Medulla oblongata (tissue), 1 donor: ENCODE data around the gene HOXB9.

Experiments used
- DNase-seq: peaks from one replicate; pipeline ENCODE4 v3.0.0-alpha.2; 2015; ENCODE audit errors: extremely low spot score

The HOXB9 gene

DNA sequence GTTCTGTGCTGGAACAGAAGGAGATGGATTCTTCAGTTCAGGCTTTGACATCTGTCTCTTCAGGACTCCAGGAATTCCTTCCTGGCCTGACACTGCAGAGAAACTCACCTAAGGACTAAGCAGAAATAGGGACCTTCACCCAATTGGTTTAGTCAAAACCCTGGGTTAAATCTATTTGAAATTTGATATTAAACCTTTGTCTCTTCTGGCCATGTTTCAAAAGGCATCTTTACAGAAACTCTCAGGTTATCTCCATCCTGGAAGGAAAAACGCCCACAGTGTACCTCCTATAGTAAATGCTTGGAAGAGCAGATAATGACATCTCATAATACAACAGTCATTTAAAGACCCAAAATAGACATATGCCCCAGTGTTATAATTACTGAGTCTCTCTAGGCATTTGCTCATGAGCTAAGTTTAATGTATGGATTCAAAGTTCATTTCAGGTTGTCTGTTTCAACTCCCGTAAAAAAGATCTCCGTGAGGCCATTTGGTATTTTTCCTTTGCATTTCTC lies 42.4 kb downstream of the HOXB9 start:
- DNase-seq: no peak

DNA sequence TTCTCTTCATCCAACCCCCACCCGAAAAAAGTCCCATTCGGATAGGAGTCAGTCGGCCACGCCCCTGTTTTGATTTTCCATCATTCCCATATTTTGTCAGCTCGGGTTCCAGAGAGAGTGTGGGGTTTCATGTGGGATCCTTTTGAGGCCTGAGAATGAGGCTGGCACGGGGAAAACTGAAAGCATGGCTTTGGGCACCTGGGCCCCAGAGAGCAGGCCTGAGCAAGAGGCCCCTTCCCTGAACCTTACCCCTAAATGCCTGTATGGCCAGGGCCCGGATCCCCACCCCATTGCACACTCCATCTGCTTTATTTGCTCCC lies 43.4 kb downstream of the HOXB9 start:
- no peak for DNase-seq

DNA sequence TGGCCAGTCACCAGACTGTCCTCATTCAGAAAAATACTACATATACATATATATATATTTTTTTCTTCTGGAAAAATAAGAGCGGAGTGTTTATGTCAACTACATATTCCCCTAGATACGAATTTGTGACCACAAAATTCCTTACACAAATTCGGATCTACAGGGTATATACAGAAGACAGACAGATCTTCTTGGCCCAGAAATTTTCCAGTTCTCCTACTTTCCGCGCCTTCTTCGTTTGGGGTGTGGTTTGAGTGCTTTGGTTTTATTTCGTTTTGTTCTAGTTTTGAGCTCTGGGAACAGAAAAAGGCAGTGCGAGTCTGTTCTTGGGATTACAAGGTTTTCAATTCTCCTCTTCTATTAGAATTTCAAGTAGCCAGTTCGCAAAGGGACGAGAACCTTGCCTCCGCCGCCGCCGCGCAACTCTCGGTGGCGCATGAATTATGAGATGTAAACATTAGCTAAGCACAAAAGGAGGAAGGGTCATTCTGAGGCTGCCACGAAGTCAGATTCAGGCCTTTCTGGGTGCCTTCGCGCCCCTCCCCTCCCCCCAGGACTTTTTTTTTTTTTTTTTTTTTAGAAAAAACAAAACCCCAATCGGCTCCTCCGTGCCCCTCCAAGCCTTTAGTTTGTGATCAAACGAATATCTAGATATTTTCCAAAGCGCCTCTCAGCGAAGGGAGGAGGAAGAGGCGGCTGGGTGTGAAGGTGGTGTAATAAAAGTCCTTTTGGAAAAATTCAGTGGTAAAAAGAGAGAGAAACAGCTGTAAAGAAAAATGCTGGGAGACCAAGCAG lies 46.2 kb downstream of the HOXB9 start:
- DNase-seq: no peak

DNA sequence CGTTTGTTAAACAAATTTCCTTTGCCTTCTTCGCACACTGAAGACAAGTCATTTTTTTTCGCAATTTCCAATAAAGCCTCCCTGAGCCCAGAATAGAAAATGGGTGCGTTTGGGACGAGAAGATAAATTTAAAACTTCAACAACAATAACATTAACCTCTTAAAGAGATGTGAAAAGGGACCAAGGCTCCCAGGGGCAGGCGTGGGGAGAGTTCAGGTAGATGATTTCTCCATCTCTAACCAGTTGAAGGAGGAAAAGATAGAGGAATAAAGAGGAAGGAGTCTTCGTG lies 46.7 kb downstream of the HOXB9 start:
- DNase-seq: no peak

DNA sequence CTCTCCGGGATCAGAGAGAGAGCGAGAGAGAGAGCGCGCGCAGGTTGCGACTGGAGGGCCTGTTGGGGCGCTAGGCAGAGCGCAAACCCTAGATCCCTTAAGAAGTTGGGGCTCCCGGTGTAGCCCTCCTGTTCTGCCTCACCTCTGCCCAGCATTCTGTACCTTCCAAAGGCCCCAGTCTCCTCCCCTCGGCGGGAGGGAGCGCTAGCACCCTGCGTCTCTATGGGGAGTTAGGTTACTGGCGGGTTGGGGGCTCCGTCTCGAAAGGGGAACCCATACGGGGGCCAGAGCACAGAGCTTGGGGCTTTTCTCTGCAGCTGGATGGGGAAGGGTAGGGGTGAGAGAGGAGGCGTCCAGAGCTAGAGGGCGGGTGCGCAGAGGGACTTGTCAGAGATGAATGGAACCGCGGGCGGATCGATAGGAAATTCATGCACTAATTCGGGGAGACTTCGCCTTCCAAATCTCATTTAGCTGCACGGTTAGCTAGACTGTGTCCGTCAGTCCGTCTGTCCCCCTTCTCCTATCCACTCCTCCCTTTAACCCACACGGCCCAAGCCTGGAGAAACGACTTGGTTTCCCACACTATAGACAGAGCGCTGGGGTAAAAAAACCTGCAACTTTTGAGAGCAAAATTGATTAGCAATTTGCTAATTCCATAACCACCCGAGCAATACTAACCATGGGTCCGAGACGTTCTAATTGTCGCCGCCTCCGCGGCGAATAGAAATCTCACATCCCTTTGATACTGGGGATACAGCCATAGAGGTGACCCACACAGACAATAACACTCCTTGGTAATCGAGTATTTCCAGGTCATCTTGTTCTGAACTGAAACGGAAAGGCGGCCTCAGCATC lies 47.3 kb downstream of the HOXB9 start:
- no peak for DNase-seq

DNA sequence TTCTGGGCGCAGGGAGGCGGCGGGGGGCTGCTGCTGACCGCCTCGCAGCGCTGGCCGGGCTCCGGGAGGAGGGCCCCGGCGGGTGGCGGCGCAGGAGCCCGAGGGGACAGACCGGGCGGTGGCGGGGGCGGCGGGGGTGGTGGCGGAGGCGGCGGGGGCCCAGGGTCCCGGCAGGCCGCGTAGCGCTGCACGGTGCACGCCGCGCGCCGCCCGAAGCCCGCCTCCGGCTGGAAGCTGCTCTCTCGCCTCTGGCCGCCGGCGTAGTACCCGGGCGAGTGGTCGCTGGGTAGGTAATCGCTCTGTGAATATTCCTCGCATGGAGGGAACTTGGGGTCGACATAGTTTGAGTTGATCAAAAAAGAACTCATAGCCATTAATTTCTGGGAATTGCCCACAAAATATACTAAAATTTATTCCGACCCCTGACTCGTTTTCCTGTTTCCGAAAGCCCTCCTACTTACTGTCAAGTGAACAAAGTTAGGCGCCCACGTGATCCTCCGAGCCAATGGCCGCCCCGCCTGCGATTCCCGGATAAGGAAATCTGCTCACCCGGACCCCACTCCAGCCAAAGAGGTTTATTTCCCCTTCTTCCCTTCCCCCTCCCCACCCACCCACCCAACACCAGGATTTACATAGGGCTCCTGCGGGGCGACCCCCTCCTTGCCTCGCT lies 48.1 kb downstream of the HOXB9 start, which contains the start of gene HOXB4:
HOXB4 (minus strand) TSS at position 405 of the 670 bp plus-strand sequence; CDS start at position 374, 31 bp downstream.
- peak; percentile 82 for DNase-seq

DNA sequence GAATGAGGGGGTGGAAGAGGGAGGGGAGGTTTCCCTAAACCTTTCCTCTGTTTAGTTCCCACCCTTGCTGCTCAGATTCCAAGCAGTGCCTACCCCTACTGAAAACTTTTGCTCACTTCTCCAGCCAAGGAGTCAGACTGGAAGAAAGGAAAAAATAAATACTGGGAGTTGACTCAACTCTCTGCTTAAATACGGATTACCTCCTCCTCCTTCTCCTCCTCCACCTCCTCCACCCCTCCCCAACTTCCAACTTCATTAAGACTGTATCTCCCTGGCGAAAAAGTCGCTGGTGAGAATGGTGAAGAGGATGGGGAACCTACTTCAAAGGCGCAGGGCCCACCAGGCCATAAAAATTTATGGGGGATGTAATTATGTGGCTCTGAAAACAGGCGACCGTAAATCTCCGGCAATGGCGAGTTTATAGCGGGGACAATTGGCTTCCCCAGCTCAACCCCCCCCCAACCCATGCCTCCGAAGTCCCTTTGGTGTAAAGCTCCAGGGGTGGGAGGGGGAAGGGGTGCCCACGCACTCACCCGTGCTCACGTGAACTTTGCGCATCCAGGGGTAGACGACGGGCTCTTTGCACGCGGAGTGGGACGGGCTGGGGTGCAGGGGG lies 48.7 kb downstream of the HOXB9 start:
- DNase-seq: no peak

DNA sequence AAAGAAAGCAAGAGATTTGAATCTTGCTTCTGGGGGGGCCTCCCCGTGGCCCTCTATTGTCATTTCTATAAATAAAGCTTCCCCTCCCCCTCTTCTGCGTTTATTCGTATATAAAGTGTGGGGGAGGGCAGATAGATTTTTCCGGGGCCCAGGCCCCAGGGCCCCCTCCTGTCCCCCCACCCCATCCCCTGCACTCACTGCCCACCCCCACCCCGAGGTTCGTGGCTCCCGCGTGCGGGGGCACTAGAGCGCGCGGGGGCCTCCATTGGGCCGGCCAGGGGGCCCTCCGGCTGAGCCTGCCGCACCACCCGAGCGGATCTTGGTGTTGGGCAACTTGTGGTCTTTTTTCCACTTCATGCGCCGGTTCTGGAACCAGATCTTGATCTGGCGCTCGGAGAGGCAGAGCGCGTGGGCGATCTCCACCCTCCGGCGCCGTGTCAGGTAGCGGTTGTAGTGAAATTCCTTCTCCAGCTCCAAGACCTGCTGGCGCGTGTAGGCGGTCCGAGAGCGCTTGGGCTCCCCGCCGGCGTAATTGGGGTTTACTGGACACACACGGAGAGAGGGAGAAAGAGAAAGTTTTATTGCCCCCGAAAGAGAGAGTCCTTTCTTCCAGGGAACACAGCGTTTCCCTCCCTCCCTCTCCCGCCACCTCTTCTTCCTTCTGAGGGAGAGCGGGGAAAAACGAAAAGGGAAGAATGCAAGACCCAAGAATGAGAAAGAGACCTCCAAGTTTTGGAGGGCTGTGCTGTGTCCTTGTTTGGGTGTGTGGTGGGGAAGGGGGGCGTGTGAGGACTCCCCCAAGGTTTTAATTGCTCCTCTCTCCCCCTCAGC lies 49.5 kb downstream of the HOXB9 start:
- DNase-seq: no peak

DNA sequence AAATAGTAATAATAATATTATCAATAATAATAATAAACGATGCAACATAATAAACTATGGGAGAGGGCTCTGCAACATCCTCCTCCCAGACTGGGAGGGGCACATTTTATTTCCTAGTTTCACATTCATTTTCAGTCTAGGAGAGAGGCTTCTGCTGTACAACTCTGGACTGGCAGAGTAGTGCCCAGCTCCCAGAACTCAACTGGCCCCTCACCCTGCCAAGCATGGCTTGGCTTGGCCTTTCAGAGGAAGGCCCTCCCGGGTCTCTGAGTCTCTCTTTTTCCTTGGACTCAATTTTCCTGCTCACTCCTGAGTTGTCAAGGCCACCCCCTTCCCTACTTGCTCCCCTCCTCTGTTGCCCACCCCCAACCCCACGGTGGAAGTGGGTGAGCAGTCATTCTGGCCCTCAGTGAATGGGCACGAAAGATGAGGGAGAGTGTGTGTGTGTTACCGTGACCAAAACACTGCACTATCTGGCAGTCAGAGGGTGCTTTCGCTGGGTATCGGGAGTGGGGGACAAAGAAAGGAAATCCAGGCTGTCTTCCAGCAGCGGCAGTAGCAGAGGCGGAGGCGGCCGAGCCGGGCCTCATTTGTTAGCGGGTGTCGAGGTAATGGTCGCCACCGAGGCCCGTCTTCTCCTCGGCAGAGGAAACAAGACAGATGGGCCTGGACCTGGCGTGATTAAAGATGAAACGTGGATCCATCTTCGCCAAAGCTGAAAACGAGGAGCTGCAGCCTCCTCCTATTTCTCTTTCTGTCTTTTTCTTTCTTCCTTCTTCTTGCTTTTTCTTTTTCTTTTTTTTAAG lies 50.3 kb downstream of the HOXB9 start:
- DNase-seq: peak; percentile 70

DNA sequence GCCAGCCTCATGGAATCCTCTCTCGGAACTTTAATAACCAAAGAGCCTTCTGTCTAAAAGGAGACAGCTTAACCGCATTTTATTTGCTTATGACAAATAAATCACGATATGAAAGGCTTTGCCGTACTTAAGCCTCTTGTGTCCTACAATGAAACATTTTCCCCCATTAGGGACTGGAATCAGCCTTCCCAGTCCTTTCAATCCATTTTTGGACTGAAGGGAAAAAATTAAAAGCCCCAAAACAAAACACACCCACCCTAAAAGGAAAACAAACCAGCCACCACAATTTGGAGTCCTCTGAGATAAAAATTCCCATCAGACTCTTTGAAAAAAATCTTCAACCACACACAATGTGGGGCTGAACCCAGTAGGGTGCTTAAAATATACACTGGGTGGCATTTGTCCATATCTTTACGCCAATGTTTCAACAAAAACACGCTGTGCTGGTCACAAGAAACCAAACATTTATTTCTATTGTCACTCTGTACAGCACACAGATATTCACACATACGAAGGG lies 51.0 kb downstream of the HOXB9 start:
- no peak for DNase-seq

DNA sequence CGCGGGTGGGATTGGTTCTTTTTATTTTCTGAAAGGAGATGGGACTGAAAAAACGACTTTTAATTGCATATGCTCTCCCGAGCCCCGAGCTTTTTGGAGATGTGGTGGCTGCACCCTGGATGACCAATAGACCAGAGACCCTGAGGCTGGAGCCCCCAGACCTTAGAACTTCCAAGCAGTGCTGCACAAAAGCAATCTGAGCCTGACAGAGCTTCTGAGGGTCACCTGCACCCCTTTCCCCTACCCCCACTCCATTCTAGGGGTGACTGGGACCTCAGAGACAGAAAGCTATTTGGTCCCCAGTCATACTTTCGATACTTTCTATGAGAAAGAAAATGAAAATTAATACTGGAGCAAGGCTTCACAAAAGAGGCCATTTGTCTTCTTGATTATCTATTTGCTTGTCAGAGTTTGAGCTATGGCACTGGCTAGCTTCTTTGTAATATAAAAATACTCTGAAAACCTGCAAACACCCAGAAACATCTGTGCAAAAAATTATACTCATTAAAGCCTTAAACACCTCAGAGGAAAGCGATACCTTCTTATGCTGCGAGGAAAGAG lies 51.6 kb downstream of the HOXB9 start:
- no peak for DNase-seq

DNA sequence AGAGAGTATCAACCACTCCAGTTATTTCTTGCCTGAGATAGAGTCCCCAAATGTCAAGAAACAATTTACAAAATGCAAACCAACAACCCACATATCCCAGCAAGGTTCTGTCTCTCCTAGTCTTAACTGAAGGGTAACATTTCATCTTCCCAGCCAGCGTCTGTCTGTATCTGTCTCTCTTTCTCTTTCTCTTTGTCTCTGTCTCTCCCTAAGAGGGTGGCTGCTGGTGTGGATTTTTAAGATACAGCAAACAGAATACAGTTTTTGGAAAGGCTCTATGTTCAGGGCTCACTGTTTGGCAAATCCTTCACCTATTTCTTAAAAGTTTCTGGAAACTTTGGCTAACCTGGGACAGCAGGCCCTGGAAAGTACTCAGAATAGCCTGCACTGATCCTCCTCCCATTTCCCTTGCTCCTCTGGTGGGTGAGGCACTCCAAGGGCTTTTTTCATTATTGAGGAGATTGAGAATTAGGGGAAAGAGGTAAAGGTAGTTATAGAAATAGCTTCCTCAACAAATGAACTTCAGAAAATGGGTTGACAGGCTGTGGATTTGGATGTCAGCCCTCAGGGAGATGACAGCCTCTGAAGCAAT lies 54.2 kb downstream of the HOXB9 start:
- no peak for DNase-seq
